GM21381 (cell line): ENCODE data around the gene MIDN.

Experiments used
- ATAC-seq: cut with Tn5 transposase; IDR thresholded peaks from one replicate; pipeline ENCODE4 v1.9.1; 2021; ENCODE audit warnings: mild to moderate bottlenecking, moderate library complexity; ENCODE audit not compliant: unreplicated experiment

The MIDN gene

GRCh38 chr19:1220976-1221903 is 27.1 kb upstream of the MIDN start:
- no peak for ATAC-seq

GRCh38 chr19:1221904-1222255 is 26.5 kb upstream of the MIDN start:
- ATAC-seq = no peak

GRCh38 chr19:1222394-1222793 is 26.0 kb upstream of the MIDN start:
- no peak for ATAC-seq

- no peak for ATAC-seq
Observed at GRCh38 chr19:1223018-1223855, 25.1 kb upstream of the MIDN start.

GRCh38 chr19:1224047-1224825 is 24.1 kb upstream of the MIDN start:
- ATAC-seq = no peak

GRCh38 chr19:1224847-1225246 is 23.5 kb upstream of the MIDN start:
- no peak for ATAC-seq

- no peak for ATAC-seq
Observed at GRCh38 chr19:1225440-1226226, 22.8 kb upstream of the MIDN start.

GRCh38 chr19:1226227-1226518 is 22.2 kb upstream of the MIDN start:
- no peak for ATAC-seq

GRCh38 chr19:1226522-1227303 is 21.7 kb upstream of the MIDN start:
- ATAC-seq = no peak

- ATAC-seq = no peak
Observed at GRCh38 chr19:1227304-1228054, 20.9 kb upstream of the MIDN start.

GRCh38 chr19:1228161-1228957 is 20.0 kb upstream of the MIDN start:
- no peak for ATAC-seq

GRCh38 chr19:1229056-1229923 is 19.1 kb upstream of the MIDN start:
- ATAC-seq = no peak

GRCh38 chr19:1229924-1230782 is 18.2 kb upstream of the MIDN start:
- no peak for ATAC-seq

GRCh38 chr19:1230783-1231489 is 17.4 kb upstream of the MIDN start:
- ATAC-seq = no peak

GRCh38 chr19:1231729-1232637 is 16.4 kb upstream of the MIDN start:
- no peak for ATAC-seq
